GM21515 (cell line): ENCODE data around the gene VAPA.
"Not testable (repeated sequence)": the region's sequence is repeated elsewhere in the genome, so short reads cannot be mapped to it uniquely, and the experiment has no call there.

Source experiments
- ATAC-seq: cut with Tn5 transposase; IDR thresholded peaks from one replicate; pipeline ENCODE4 v1.9.1; 2021; ENCODE audit not compliant: unreplicated experiment

The VAPA gene

DNA sequence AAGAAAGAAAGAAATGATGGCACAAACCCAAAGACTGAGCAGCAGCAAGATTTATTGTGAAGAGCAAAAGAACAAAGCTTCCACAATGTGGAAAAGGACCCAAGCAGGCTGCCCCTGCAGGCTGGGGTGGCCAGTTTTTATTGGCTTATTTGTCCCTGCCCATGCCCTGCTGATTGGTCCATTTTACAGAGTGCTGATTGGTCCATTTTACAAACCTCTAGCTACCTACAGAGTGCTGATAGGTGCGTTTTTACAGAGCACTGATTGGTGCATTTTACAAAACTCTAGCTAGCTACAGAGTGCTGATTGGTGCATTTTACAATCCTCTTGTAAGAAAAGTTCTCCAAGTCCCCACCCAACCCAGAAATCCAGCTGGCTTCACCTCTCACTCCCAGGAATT, 1.5 kb upstream of the VAPA start:
- ATAC-seq = not testable (repeated sequence)

DNA sequence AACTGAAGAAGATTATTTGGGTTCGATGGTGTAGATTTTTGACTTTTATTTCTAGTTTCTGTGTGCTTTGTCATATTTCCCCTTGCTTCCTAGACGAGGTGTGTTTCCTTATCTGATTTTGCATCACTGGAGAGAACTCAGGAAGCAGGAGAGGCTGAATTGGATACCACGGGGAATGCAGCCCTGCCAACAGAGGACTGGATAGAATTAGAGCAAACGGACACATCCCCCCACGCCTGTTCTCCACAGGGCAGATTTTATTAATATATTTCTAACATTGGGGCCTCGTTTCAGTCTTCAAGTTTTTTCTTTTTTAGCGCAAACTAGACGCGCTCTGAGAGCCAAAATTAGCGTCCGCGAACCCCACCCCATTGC, 678 bp upstream of the VAPA start:
- peak; percentile 1 for ATAC-seq

DNA sequence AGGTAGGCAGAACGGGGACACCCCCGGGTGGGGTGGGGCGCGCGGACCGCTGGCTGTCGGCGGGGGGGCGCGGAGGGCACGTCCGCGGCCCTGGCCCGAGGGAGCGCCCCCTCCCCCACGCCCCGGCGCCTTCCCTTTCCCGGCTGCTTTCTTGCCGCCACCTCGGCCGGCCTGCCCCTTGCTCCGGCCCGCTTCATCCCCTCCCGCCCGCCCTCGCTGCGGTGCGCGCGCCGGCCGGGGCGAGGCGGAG, 443 bp downstream of the VAPA start:
- peak; percentile 28 for ATAC-seq

DNA sequence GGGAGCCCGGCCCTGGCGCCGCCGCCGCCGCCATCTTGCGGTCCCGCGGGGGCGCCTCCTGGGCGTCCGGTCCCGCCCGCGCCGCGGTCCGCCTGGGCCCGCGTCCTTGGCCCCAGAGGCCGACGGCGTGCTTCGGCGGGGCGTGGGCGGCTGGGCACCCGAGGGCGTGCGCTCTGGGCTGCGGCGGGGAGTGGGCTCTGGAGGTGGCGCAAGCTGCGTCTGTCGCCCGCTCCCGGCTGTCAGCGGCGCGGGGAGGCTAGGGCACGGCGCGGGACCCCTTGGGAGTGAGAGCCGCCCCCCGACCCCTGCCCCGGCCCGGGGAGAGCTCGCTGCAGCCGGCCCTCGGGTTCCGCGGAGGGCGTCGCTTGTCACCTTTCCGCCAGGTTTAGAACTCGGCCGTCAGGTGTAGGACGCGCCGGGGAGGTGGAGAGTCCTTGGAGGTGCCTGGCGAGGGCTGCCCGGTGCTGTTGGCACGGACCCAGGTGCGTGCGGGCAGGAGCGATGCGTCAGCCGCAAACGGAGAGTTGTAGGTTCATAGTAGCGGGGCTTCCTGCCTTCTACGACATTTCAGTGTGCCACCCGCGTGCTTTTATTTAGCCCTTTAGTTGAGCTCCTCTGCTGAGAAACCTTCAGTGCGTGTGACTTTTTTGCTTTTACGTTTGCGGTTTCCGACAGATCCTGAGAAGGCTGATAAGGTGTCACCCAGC, 921 bp downstream of the VAPA start:
- ATAC-seq = peak; percentile 28

DNA sequence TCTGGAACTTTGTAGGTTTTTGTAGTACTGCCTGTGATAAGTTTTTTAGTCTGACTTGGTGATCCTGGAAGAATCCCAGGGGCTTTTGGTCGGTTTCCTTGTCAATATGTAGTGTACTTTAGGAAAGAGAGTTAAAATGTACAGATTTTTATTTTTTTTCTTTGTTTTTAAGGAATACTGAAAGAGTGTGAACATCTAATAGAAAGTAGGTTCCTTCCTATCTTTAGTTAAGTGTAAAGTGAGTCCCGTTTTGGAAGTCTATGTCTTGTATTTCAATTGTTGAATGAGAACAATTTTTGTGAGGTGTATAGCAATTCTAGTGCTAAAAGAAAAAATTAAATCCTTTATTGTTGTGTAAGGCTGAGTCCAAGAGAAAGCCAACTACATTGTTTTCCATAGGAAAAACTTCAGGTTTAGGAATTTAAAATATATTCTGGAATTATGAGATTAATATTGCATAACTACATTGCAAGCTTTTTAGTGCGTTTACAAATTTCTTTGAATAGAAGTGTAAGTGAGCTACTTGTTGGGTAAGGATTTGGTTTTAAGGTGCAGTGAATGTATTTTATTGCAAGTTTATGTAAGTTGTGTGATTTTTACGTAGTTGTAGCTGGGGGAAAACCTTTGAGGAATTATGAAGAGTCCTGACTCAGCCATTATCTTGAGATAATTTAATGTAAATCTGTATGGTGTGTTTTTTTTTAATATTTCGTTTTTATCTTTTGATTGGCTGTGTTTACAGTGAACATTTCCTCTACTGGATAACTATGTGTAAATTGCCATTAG, 1.7 kb downstream of the VAPA start:
- no peak for ATAC-seq

DNA sequence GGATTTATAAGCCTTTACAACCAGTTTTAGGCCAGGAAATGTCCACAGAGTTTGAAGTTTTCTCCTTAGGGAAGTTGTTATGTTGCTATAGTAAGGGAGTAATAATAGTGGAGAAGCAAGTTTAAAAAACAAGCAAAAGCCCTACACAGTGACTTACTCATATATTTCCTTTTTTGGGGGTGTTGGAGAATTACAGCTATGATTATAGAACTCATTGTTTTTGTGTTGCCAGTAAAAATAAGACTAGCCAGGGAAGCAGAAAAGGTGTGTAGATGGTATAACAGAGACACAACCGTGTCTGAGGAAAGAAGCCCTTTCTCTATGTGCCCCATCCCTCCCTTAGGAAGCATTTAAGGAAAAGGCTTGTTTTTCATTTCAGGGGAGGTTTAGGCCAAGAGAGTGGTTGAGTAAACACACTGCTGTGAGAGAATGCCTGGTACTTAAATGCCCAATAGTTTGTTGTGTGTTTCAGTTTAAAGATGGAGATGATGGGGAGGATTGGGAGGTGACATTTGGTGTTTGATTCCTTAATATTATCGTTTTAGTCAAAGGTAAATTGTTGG, 2.3 kb downstream of the VAPA start:
- ATAC-seq = no peak

DNA sequence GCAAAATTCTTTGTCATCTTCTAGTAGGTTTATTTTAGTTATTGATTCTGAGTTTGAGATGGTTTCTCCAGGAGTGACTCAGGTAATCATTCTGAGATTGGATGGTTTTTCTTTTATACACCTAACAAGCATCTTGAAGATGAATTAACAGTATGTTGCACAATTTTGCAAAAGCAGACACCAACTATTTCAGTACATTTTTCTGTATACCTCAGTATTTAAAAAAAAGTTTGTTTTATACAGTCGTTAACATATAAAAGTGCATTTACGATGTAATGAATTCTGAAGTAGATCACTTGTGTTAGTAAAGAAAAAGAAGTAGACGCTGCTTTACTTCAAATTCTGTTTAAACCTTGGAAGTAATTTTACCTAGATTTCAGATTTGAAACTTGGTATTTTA, 3.0 kb downstream of the VAPA start:
- ATAC-seq = no peak

DNA sequence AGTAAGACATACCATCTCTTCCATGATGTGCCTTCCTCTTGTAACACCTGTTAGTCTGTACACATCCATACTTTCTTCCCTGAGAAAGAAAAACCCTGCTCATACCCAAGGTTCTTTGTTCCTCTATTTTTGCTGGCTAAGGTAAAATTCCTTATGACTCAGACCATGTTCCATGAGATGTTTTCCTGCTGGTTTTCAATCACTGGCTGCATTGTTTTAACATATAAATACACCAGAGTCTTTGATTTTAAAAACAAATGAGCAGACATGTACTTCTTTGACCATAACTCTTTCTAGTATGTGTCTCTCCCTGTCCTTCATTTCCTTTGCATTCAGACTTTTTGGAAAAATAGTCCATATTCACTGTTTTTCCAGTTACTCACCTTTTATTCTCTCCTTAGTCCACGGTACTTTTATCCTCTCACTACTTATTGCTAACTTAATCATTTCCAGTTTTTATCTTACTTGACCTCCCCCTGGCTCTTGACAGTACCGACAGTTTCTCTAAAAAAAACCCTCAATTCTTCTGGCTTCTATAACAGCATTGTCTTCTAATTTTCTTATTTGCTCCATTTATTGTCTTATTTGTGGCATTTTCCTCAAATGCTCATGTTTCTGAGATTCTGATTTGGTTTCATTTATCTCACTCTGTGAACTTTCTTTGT, 4.3 kb downstream of the VAPA start:
- ATAC-seq = no peak

DNA sequence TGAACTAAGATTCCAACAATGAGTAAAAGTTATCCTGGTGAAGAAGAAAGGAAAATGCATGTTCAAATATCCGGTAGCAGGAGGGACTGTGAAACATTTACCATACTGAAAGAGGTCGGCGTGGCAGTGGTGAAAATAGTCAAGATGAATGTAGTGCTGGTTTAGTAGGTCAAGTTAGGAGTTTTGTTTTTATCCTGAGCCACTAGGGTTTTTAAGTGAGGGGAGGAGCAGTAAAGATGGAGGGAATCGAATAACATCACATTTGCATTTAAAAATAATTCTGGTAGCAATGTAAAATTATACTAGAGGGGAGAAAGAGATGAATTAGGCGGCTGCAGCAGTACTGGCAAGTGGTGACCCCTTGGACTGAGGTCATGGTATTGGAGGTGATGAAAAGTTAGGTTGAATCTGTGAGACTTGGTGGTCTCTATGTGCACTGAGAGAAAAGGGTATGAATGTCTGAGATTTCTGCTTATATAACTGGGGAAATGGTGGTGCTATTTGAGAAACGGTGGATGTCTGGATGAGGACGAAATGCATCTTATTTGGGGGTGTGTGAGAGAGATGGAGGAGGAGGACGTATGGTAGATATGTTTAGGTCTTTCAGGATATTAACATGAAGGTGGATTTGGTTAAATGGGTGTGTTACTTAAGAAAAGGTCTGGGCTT, 5.9 kb downstream of the VAPA start:
- no peak for ATAC-seq

DNA sequence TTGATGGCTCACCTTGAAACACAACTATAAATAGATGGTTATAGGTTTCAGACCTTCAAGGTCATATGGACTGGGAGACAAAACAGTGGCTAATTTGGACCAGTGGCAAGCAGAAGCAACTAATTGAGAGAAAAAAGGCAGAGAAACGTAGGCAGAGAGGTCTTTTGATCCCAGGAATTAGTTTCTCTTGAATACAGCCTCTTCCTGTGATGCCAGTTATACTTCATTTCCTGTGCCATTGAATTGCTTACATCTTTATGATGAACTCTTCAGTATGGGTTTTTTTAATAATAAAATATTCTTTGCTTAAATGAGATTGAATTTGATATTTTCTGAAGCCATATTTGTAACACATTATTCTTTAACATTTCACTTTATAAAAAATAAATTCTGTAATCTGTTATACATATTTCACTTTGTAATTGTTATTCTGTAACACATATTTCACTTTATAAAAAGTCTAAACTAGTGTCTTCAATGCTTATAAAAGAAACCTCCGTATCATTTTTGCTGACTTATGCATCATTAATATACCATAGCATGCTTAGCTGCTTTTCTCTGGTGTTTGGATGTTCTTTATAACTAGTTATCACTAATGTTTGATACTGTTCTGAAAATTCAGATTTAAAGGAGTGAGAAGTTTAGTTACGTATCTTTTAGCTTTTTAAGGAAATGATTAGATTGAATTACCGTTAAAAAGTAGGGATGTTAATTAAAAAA, 8.9 kb downstream of the VAPA start:
- ATAC-seq = no peak

DNA sequence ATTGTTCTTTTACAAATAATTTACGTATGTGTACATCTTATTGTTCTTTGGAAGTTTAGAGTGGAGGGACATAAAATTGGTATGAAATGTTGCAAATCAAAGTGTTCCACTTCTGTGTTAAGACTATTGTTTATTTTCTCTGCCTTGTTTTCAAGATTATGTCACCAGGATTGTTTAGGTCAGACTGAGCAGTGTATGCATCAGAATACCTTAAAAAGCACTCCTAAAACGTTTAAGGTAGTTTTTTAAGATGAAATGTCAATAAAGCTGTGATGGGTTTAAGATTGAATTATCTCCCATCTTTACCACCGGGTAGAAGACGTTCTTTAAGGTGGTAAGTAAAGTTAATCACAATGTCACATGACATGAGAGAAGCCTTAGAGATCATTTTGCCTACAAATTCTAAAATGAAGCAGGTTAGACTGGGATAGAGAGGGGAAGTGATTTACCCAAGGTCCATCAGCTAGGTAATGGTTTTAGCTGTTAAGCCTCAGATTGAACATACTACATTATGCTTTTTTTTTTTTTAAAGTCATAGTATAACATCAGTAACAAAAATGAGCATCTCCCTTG, 10.6 kb downstream of the VAPA start:
- ATAC-seq = no peak

DNA sequence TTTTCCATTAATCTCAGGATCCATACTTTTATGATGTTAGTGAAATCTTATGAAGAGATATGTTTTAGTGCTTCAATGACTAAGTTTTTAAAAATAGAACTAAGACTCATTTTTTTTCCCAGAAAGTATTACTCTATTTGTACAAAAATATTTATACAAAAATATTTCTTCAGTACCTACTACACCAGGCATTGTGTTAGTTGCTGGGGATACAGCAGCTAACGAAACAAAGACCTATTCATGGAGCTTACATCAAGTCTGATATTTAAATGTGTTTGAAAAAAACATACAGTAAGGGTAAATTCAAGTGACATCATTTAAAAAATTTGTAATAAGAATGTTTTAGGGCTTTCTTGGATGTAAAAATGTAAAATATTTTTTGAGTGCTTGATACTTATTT, 11.6 kb downstream of the VAPA start:
- no peak for ATAC-seq

DNA sequence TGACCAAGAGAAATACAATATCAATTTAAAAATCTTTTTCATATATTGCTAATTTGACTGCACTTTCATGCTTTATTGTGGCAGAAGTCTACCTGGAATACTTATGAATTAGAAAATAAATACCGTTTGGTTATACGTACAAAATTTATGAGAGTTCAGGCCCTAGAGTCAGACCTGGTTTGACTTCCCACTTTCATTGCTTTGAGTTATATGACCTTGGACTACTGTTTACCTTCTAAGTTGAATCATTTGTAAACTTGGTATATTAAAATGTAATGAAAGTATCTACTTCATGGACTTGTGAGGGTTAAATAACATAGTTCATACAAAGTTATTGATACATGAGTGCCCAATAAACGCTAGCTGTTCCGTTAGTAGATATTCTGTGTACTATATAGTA, 12.0 kb downstream of the VAPA start:
- ATAC-seq = no peak

DNA sequence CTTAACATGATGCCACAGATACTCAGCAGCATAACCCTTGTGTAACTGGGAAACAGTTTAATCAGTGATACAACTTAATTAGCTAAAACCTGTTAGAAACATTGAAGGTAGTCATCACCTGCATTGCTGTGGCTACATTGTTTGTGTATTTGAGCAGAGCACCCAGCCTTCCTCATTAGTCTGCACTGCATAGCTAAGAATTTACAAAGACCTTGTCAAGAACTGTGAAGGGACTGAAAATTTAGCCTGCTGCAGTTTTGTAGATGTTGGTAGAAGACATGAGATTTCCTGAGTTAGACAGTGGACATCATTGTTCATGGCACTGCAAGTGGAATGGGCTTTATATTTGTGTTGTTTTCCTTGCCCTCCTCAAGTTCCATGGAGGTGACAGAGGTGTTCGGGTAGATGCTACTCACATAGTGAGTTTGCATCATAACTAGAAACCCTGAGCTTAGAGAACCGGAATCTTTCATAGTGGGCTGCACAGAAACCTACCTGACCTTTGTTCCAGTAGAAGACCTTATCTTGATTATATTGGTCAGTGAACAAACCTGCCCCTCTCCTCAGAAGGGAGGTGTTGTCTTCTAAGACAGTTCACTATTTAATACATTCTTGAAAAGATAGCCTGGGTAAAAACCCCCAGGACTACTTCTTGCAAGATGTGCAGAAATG, 12.5 kb downstream of the VAPA start:
- ATAC-seq = no peak

DNA sequence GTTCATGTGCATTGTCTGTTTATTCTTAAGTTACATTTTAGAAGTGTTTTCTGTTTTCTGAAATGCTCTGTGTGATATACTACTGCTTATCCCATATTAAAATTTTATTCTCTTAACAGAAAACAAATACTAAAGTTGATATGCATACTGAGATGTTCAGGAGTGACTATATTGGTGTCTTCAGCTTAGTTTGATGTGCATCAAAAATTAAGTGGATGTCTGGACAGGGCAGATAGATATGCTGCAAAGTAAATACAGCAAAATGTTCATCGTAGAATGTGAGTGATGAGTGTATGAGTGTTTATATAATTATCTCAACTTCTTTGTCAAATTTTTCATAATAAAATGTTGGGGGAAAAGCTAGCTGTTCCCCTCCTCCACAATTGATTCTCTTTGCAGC, 13.2 kb downstream of the VAPA start:
- no peak for ATAC-seq

DNA sequence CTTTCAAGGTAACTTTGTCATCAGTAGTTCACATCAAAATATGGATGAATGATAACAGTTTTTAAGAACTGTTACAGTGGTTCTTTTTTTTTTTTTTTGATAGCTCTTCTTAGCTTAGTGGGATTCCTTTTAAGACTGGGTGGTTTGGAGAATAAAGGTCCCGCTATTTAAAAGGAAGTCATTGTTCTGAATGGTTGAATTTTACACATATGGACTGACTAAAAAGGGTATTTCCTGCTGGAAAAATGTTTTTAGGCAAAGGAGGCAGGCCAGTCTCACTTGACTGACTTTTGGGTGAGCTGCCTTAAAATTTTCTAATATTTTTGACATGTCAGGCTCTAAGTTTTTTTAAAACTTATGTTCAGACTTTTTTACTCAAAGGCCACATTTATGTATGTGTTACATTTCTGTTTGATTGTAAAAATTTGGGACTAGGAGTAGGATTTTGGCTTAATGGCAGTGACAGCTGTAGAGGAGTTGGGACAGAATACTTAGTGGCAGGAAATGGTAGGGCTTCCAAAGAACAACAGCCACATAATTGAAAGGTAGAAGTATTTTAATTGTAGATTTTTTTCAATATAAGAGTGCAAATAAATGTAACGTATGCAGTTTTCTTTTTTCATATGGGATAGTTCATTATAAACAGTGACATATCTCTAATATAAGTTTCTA, 13.7 kb downstream of the VAPA start:
- no peak for ATAC-seq

DNA sequence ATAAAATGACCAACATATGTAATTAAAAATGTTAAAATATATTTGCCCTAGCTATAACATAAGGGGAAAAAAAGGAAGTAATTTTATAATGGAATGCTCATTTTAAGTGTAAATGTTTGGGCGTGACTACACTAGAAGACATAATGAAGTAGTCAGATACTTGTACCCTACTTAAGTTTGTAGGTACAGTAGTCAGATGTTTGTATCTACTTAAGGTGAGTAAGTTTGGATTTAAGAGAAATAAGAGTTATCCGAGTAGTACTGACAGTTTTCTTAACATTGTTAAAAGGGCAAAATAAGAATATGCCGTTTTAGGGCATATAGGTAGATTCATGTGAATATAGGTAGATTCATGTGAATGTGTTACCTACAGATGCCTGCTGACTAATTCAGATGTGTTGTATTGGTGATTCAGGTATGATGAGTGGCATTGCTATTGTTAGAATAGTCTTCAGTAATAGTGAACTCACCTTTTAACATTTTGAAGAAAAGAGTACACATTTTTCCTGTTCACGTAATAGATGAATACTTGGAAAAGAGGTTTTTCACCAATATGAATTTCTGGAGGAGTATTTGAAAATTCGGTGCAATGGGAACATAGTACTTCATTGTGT, 14.9 kb downstream of the VAPA start:
- no peak for ATAC-seq

DNA sequence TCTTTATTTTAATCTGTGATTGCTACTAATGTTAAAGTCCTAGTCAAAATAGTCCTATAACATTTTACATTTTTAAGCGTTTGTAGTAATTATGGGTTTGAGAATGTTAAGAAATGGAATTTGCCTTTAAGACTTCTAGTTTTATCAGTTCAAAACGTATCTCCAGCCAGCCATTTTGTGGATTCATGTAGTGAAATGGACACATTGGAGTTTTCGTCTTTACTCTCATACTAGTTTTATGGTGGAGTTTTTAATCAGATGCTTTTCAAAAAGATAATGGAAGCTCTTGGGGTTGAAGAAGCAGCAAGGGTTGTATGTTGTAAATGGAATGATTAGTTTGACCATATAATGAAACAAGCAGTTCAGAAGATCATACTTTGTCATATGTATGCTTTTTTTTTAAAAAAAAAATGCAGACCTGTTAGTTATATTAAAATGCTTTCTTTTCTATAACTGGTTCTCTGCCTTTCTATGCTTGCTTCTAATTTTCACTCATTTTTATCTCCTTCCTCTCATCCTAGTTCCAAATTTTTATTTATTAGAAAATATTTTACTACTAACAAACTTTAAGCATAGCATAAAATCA, 16.6 kb downstream of the VAPA start:
- ATAC-seq = no peak

DNA sequence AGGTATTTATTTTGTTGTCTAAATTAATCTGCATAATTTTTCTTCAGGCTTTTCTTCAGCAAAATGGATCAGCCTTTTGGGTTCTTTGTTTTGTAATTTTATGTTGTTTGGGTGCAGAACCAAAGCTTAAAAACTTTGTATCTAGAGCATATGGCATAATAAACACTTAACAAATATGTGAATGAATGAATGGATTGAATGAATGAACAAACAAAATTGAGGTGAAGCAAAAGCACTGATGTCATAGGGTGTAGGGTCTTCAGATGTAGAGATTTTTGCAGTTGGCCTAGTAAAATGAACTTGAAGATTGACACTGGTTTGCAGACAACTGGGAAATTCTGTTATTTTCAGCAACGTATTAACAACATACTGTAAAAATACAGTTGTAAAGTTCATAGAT, 17.3 kb downstream of the VAPA start:
- no peak for ATAC-seq
